T follicular helper cell (primary cell): ENCODE results near the gene ITGA4.

Experiments used
- DNase-seq: peaks from one replicate; pipeline ENCODE4 v3.0.0-alpha.2; 2020; ENCODE audit warnings: low read depth

ITGA4 gene

DNA sequence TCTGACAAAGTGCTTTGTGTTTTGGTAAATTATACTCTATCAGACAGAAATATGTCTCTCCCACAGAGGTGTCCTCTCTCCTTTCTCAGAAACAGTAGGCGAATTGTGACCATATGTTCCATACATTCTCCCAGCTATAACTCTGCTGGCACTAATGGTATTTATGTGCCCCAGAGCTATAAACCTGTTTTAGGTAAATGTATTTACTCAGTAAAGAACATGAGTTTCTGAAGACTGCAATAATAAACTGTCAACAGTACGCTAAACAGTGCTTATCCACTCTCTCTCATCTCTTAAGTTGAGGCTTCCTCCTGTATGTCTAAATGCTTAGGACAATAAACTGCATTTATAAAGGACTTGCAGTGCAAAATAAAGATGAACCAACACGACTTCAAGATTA, 58.5 kb downstream of the ITGA4 start:
- no peak for DNase-seq

- DNase-seq, result no peak
These were observed 59.8 kb downstream of the ITGA4 start for GRCh38 chr2:181516992-181517391.

DNA sequence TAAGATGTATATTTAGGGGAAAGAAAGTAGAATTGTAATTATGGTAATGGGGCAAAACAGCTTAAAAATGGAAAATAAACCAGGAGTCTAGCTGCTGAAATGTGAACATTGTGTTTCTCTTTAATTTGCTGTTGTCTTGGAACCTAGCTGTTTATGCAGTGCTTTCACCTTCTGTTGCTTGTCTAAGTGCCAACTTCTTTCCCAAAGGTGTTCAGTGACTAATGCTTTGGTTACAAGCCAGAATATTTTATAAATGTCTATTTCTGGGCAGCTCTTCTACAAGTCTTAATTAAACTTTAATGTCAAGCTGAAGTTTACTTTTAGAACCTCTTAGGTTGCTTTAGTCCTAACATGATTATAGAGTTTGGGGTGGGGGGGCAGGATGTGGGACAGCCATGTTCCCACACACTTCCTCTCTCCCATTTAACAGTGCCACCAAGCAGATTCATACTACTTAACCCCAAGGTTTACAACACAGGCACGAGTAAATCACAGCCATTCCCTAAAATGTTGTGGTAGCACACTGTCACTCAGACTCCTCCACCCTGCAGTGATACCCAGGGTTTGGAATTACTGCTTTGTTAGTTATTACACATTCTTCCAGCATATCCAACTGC, 60.6 kb downstream of the ITGA4 start:
- DNase-seq, result no peak

DNA sequence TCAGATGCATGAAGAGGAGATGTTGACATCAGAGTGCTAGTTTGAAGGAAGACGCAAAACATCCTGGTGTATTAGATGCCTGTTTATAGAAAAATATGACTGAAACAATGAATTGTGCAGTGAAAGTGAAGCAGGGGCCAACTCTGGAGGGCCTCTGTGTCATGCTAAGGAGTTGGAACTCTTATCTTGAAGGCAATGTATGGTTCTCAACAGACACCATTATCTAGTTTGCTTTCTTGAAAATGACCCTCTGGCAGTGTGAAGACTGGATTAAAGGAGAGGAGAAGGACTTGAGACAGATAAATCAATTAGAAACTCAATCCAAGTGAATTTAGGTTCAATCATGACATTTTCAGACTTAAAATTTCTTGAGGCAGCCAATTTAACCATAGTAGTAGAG, 63.1 kb downstream of the ITGA4 start:
- DNase-seq, result no peak

DNA sequence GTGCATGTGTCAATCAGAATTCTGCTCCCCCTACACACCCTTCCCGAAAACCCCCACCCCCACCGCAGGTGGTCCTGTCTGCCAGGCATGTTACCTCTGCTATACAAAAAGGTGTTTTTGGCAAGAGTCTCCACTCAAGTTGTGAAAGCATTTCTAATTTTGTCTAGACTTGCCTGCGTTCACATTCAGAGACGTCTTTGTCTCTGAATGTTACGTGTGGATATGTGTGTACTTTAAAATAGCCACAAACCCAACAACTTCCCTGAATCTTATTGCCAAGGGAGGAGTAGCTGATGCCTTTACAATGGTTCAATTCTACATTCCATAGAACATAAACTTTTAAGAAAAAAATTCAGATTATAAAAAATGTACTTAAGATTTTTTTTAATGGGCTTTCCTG, 66.6 kb downstream of the ITGA4 start:
- DNase-seq, result no peak

DNA sequence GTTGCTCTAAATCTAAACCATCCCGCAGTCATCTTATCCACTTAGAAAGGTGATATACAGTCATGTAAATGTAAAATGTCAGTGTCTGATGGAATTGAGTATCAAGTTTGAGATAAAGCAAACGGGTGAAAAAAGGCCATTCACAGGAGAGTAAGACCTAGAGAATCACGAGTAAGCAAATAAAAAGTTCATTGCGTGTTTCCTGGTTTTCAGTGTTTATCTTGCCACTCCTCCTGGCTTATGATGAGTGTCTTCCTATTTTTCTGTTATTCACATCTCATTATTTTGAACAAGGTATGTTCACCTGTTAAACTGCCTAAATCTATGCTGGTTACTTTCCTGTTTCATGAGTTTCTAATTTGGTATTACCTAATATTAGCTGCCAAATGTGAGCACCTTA, 68.8 kb downstream of the ITGA4 start:
- no peak for DNase-seq

DNA sequence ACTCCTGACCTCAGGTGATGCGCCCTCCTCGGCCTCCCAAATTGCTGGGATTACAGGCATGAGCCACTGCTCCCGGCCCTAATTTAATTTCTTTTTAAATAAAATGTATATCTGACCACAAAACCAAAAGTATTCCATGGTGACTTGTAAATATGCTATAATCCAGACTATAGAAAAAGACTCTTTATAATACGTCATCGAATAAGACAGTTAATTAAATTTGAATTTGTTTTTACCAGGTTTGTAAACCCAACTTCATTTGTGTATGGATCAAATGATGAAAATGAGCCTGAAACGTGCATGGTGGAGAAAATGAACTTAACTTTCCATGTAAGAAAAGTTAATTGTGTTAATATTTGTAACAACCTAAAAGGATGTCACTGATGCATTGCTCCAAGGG, 69.9 kb downstream of the ITGA4 start:
- DNase-seq, result no peak

- DNase-seq, result no peak
These were observed 71.3 kb downstream of the ITGA4 start for GRCh38 chr2:181528441-181528840.

- DNase-seq, result no peak
These were observed 79.5 kb downstream of the ITGA4 start for GRCh38 chr2:181536730-181537129.

GRCh38 chr2:181540421-181540820, 83.2 kb downstream of the ITGA4 start:
- no peak for DNase-seq

DNA sequence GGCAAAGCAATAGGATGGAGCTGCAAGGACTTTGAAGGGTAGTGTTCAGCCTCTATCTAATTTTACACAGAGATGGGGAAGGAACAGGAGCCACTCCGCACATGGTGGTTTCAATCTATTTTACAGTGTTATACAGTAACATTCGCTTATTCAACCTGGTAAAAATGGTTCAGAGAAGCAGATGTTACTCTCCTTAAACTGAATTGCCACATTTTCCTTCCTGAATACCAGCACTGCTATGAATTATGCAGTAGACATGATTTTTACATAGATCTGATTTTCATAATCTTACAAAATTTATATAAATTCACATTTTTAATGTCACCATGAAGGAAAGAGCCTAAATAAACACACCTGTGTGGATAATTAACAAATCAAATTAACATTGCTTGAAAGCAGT, 85.0 kb downstream of the ITGA4 start:
- DNase-seq, result no peak

GRCh38 chr2:181546086-181546485, 88.9 kb downstream of the ITGA4 start:
- no peak for DNase-seq

DNA sequence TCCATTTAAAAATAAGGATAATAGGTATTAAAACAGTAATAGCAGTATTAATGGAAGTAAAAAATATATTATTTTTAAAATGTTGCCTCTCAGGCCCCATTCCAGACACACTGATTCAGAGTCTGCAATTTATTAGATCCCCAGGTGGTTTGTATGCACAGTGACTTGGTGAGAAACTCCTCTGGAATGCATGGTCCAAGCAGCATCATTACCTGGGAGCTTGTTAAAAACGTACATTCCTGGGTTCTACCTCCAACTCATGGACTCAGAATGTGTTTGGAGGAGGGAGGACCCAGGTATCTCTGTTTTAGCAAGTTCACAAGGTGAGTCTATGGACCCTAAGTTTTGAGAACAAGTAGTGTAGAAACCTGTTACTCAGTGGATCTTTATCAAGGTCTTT, 95.6 kb downstream of the ITGA4 start:
- no peak for DNase-seq

GRCh38 chr2:181553244-181553643, 96.1 kb downstream of the ITGA4 start:
- no peak for DNase-seq

- DNase-seq, result no peak
These were observed 97.1 kb downstream of the ITGA4 start for GRCh38 chr2:181554061-181554830.

DNA sequence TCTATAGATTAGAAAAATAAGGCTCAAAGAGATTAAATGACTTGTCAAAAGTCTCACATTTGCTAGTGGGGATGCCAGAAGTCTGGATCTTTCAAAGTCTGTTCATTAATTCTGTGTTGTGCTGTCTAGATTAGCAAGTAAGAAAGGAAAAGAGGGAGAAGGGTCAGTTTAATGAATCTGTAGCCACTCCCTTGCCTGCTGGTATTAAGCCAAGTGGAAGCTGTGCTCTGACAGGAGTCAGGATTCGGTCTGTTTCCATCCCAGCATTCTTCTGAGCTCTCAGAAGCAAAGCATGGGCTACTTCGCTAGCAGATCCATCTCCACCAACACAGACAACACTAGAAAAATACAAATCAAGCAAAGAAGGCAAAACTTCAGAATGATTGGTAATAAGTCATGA, 101.2 kb downstream of the ITGA4 start:
- no peak for DNase-seq

GRCh38 chr2:181563101-181563692, 106.0 kb downstream of the ITGA4 start:
- DNase-seq, result no peak

- DNase-seq, result no peak
These were observed 109.3 kb downstream of the ITGA4 start for GRCh38 chr2:181566334-181567032.

GRCh38 chr2:181570059-181570458, 112.9 kb downstream of the ITGA4 start:
- no peak for DNase-seq

- no peak for DNase-seq
These were observed 113.9 kb downstream of the ITGA4 start for GRCh38 chr2:181570833-181571661.

DNA sequence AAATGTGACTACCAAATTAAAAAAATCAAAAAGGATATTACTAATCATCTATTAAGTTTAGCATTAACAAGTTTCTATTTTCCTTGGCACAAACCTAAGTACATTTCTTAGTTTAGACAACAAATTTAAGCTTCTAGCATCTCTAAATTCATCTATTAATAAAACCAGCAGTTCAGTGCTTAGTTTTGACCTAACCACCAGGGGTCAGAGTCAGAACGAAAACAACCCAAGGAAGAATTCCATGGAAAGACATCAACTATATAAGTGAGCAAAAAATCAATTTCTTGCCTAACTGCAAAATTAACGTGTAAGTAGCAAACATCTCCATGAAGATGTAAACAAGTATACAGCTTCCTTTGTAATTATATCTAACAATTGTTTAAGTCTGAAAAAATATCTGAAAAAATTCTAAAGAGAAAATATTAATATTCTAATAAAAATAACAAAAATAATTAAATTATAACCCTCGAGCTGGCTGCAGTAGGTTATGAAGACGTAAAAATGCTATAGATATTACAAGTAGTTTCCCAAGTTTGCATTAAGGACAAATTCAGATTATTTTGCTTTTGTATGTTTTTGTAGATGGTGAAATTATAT, 116.1 kb downstream of the ITGA4 start:
- DNase-seq, result no peak

DNA sequence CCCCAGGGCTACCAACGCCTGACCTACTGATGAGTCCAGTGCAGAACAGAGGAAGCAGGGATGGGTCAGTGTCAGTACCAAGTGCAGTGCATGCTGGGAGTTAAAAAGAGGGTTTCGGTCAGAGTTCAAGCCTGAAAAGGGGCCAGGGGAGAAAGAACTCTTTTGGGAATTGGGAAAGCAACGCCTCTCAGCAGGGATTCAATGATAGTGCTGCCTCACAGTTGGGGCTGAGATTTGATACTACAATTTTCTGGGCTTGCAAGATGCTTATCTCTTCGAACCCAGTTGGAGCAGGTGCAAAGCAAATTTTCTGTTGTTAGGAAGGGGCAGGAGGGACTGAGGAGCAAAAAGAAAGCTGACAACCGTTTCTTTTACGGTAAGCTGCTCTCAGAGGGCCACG, 117.1 kb downstream of the ITGA4 start:
- no peak for DNase-seq
